ENCODE results near the gene RARG.
"Not testable (repeated sequence)": the region's sequence is repeated elsewhere in the genome, so short reads cannot be mapped to it uniquely, and the experiment has no call there.

RARG gene

GRCh38 chr12:53204351-53204750, 27.7 kb downstream of the RARG start:
- H3K9ac ChIP-seq (ENCODE audit: low read depth, low read length): no peak overlapping the region
- H3K27me3 ChIP-seq (ENCODE audit: insufficient read depth, low read length): peaks cover 6% of the 10 kb centered on the region; the same call in 1 of the 2 replicates
- no peak overlapping the region for H3K27ac ChIP-seq (ENCODE audit: low read depth, low read length)
- no peaks in the 10 kb centered on the region for H3K4me1 ChIP-seq (ENCODE audit: insufficient read depth, low read length)
- no peaks in the 10 kb centered on the region for H3K36me3 ChIP-seq (ENCODE audit: insufficient read depth, low read length)
- 100% methylated on average over 1 of the region's 1 CpG for WGBS
- no peaks in the 10 kb centered on the region for H3K9me3 ChIP-seq (ENCODE audit: insufficient read depth, low read depth, low read length)
- no peak overlapping the region for H3K4me3 ChIP-seq (ENCODE audit: low read length)

- not testable (repeated sequence) for H3K27ac ChIP-seq (ENCODE audit: low read depth, low read length); H3K9me3 ChIP-seq (ENCODE audit: insufficient read depth, low read depth, low read length); H3K9ac ChIP-seq (ENCODE audit: low read depth, low read length); H3K36me3 ChIP-seq (ENCODE audit: insufficient read depth, low read length); H3K4me1 ChIP-seq (ENCODE audit: insufficient read depth, low read length); H3K4me3 ChIP-seq (ENCODE audit: low read length)
- 93% methylated on average over 7 of the region's 7 CpGs for WGBS
- H3K27me3 ChIP-seq (ENCODE audit: insufficient read depth, low read length): peaks cover 26% of the 10 kb centered on the region
These were observed 29.7 kb downstream of the RARG start for GRCh38 chr12:53202316-53202715.

GRCh38 chr12:53201639-53202038, 30.4 kb downstream of the RARG start:
- Histone ChIP-seq H3K27me3 (ENCODE audit: insufficient read depth, low read length) (peaks cover 33% of the 10 kb centered on the region), H3K27ac (ENCODE audit: low read depth, low read length) (no peak overlapping the region), H3K36me3 (ENCODE audit: insufficient read depth, low read length) (no peaks in the 10 kb centered on the region), H3K4me3 (ENCODE audit: low read length) (no peak overlapping the region), H3K9me3 (ENCODE audit: insufficient read depth, low read depth, low read length) (no peaks in the 10 kb centered on the region), H3K9ac (ENCODE audit: low read depth, low read length) (no peak overlapping the region), H3K4me1 (ENCODE audit: insufficient read depth, low read length) (no peaks in the 10 kb centered on the region)
- 90% methylated on average over 4 of the region's 4 CpGs for WGBS

DNA sequence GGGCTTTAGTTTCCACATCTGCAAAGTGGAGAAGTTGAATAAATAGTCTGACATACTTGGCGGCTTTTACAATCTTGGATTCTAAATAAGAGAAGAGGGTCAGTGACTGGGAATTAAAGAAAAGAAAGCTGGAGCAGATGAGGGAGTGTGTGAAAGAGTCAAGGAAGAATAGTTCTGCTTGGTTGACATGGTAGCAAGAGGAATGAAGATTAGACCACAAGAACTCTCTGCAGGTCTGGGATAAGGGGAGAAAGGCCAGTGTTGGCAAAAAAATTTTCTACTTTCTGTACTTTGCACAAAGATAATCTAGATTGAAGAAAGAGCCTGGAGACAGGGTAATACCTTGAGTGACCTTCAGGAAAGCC, 30.9 kb downstream of the RARG start:
- Histone ChIP-seq H3K27ac (ENCODE audit: low read depth, low read length) (no peak overlapping the region), H3K4me3 (ENCODE audit: low read length) (no peak overlapping the region), H3K9ac (ENCODE audit: low read depth, low read length) (no peak overlapping the region), H3K4me1 (ENCODE audit: insufficient read depth, low read length) (no peaks in the 10 kb centered on the region), H3K36me3 (ENCODE audit: insufficient read depth, low read length) (no peaks in the 10 kb centered on the region), H3K9me3 (ENCODE audit: insufficient read depth, low read depth, low read length) (no peaks in the 10 kb centered on the region), H3K27me3 (ENCODE audit: insufficient read depth, low read length) (peaks cover 37% of the 10 kb centered on the region)
- 93% methylated on average over 1 of the region's 1 CpG for WGBS

DNA sequence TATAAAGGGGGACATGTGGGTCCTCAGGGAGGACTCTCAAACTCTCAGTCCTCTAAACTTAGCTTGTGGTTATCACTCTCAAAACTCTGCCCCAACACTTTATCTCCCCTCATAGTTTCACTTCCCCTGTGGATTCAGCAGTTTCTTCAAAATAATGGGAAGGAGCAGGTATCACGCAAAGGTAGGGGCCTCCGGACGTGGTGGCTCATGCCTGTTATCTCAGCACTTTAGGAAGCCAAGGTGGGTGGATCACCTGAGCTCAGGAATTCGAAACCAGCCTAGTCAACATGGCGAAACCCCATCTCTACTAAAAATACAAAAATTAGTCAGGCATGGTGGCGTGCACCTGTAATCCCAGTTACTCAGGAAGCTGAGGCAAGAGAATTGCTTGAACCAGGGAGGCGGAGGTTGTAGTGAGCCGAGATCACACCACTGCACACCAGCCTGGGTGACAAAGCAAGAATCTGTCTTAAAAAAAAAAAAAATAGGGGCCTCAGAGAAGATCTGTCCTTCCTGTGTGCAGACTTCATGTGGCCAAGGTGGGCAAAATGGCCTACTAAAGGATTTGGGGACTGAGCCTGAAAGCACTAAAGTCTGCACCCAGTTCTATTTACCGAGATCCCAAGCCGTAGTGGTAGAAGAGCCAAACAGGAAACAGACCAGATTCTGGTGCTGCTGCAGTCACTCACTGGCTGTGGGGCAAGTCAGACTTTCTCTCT, 31.4 kb downstream of the RARG start:
- 85% methylated on average over 10 of the region's 10 CpGs for WGBS
- Histone ChIP-seq H3K27ac (ENCODE audit: low read depth, low read length) (no peak overlapping the region), H3K4me3 (ENCODE audit: low read length) (no peak overlapping the region), H3K36me3 (ENCODE audit: insufficient read depth, low read length) (no peaks in the 10 kb centered on the region), H3K4me1 (ENCODE audit: insufficient read depth, low read length) (no peaks in the 10 kb centered on the region), H3K27me3 (ENCODE audit: insufficient read depth, low read length) (peaks cover 43% of the 10 kb centered on the region), H3K9me3 (ENCODE audit: insufficient read depth, low read depth, low read length) (no peaks in the 10 kb centered on the region), H3K9ac (ENCODE audit: low read depth, low read length) (no peak overlapping the region)

DNA sequence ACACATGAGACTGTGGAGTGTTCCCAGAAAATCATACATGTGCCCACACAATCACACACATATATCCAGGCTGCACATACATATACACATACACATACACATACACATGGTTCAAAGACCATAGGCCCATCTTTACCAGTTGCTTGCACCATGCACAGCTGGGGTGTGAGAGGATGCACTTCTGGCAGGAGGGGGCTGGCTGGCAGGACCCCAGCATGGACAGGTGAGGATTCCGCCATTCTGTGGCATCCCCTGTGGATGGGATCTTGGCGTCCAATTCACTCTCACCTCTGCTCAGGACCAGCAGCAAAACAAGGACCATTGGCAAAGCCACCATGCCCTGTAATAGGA, 31.9 kb downstream of the RARG start:
- no peaks in the 10 kb centered on the region for H3K9me3 ChIP-seq (ENCODE audit: insufficient read depth, low read depth, low read length)
- 78% methylated on average over 2 of the region's 2 CpGs for WGBS
- H3K27me3 ChIP-seq (ENCODE audit: insufficient read depth, low read length): peaks cover 48% of the 10 kb centered on the region
- H3K9ac ChIP-seq (ENCODE audit: low read depth, low read length): no peak overlapping the region
- H3K4me1 ChIP-seq (ENCODE audit: insufficient read depth, low read length): no peaks in the 10 kb centered on the region
- no peaks in the 10 kb centered on the region for H3K36me3 ChIP-seq (ENCODE audit: insufficient read depth, low read length)
- no peak overlapping the region for H3K27ac ChIP-seq (ENCODE audit: low read depth, low read length)
- H3K4me3 ChIP-seq (ENCODE audit: low read length): no peak overlapping the region

- Histone ChIP-seq H3K36me3 (ENCODE audit: insufficient read depth, low read length) (no peaks in the 10 kb centered on the region), H3K27me3 (ENCODE audit: insufficient read depth, low read length) (peaks cover 52% of the 10 kb centered on the region), H3K9ac (ENCODE audit: low read depth, low read length) (no peak overlapping the region), H3K4me1 (ENCODE audit: insufficient read depth, low read length) (no peaks in the 10 kb centered on the region), H3K27ac (ENCODE audit: low read depth, low read length) (no peak overlapping the region), H3K4me3 (ENCODE audit: low read length) (no peak overlapping the region), H3K9me3 (ENCODE audit: insufficient read depth, low read depth, low read length) (no peaks in the 10 kb centered on the region)
- 87% methylated on average over 3 of the region's 3 CpGs for WGBS
These were observed 32.3 kb downstream of the RARG start for GRCh38 chr12:53199700-53200099.

GRCh38 chr12:53198486-53199110, 33.4 kb downstream of the RARG start:
- Histone ChIP-seq H3K27ac (ENCODE audit: low read depth, low read length) (no peak overlapping the region), H3K4me3 (ENCODE audit: low read length) (no peak overlapping the region), H3K4me1 (ENCODE audit: insufficient read depth, low read length) (no peaks in the 10 kb centered on the region), H3K36me3 (ENCODE audit: insufficient read depth, low read length) (no peaks in the 10 kb centered on the region), H3K27me3 (ENCODE audit: insufficient read depth, low read length) (peaks cover 62% of the 10 kb centered on the region), H3K9ac (ENCODE audit: low read depth, low read length) (no peak overlapping the region), H3K9me3 (ENCODE audit: insufficient read depth, low read depth, low read length) (no peaks in the 10 kb centered on the region)
- WGBS: 89% methylated on average over 5 of the region's 5 CpGs

DNA sequence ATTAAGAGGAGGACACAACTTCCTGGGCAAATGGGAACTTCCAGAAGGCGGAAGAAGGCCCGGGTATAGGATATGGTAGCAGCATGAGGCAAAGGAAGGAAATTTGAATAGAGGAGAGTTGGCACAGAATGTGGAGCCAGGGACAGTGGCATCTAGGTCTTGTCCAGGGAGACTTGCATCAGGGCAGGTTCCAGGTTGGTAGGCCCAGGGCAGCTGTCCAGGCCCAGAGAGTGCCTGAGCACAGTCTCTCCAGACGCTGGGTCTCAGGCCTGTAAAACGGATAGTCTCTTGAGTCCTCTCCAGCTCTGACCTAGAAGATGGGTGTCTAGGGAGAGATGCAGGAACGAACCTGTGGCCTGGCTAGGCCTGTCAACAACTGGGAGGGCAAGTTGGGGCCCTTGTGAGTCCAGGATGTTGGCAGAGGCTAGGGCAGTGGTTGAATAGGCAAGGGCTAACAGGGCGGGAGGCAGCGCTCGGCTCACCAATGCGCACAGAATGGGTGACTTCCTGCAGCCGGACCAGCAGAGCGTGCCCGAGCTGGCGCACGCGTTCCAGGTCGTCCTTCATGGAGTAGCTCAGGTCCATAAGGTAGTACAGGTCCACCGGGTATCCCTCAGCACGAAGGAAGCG, 34.9 kb downstream of the RARG start:
- peaks cover 67% of the 10 kb centered on the region for H3K27me3 ChIP-seq (ENCODE audit: insufficient read depth, low read length)
- no peaks in the 10 kb centered on the region for H3K9me3 ChIP-seq (ENCODE audit: insufficient read depth, low read depth, low read length)
- peak overlapping the region; percentile 36; the same call in 1 of the 2 replicates for H3K4me3 ChIP-seq (ENCODE audit: low read length)
- H3K27ac ChIP-seq (ENCODE audit: low read depth, low read length): no peak overlapping the region
- no peaks in the 10 kb centered on the region for H3K4me1 ChIP-seq (ENCODE audit: insufficient read depth, low read length)
- WGBS: 76% methylated on average over 19 of the region's 19 CpGs
- no peaks in the 10 kb centered on the region for H3K36me3 ChIP-seq (ENCODE audit: insufficient read depth, low read length)
- H3K9ac ChIP-seq (ENCODE audit: low read depth, low read length): no peak overlapping the region

DNA sequence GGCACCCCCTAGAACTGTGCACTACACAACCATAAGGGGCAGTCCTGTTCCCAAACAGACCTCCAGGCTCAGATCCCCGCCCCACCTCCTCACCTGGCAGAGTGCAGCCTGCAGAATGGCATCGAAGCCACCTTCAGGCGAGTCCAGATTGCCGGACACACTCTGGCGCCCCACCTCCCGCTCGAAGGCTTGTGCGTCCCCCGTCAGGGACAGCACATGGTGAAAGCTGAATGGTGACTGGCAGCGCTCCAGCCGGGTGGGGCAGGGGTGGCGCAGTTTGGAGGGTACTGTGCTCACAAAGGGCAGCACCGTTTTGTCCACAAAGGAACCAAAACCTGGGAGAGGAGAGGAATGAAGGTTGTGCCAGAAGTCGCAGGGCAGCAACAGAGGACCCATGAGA, 35.5 kb downstream of the RARG start:
- Histone ChIP-seq H3K9ac (ENCODE audit: low read depth, low read length) (no peak overlapping the region), H3K4me1 (ENCODE audit: insufficient read depth, low read length) (no peaks in the 10 kb centered on the region), H3K9me3 (ENCODE audit: insufficient read depth, low read depth, low read length) (no peaks in the 10 kb centered on the region), H3K4me3 (ENCODE audit: low read length) (no peak overlapping the region), H3K27me3 (ENCODE audit: insufficient read depth, low read length) (peaks cover 67% of the 10 kb centered on the region), H3K36me3 (ENCODE audit: insufficient read depth, low read length) (no peaks in the 10 kb centered on the region), H3K27ac (ENCODE audit: low read depth, low read length) (no peak overlapping the region)
- WGBS: 90% methylated on average over 14 of the region's 14 CpGs

GRCh38 chr12:53195516-53196420, 36.2 kb downstream of the RARG start:
- H3K4me1 ChIP-seq (ENCODE audit: insufficient read depth, low read length): no peaks in the 10 kb centered on the region
- H3K27ac ChIP-seq (ENCODE audit: low read depth, low read length): no peak overlapping the region
- no peaks in the 10 kb centered on the region for H3K36me3 ChIP-seq (ENCODE audit: insufficient read depth, low read length)
- H3K9ac ChIP-seq (ENCODE audit: low read depth, low read length): no peak overlapping the region
- 84% methylated on average over 10 of the region's 10 CpGs for WGBS
- no peak overlapping the region for H3K4me3 ChIP-seq (ENCODE audit: low read length)
- peaks cover 67% of the 10 kb centered on the region for H3K27me3 ChIP-seq (ENCODE audit: insufficient read depth, low read length)
- H3K9me3 ChIP-seq (ENCODE audit: insufficient read depth, low read depth, low read length): no peaks in the 10 kb centered on the region
